ENCODE data around the gene NELFB.

DNA sequence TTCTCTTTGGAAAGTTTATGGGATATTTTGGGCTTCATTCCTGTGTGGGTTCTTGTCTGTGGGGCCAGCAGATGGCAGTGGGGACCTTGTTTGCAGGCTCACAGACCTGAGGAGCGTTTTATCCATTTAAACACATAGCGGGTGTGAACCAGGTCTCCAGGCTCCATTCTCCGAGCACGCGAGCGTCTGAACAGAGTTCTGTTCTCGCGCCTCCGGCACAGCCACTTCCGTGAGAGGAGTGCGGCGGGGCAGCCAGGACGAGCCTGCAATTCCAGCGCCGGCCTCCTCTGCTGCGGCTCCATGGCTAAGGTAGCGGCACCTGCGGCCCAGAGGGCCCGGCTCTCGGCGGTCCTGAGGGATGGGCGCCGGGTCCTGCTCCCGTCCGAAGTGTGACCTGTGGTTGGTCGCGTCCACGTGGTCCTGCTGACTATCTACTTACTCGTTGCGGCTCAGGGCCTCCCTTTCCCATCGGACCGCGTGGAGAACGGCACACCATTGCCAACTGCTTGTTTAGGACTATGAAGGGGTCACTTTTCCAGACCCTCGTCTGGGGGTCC lies 39.6 kb downstream of the NELFB start:
- TF ChIP-seq, protein P1, sequence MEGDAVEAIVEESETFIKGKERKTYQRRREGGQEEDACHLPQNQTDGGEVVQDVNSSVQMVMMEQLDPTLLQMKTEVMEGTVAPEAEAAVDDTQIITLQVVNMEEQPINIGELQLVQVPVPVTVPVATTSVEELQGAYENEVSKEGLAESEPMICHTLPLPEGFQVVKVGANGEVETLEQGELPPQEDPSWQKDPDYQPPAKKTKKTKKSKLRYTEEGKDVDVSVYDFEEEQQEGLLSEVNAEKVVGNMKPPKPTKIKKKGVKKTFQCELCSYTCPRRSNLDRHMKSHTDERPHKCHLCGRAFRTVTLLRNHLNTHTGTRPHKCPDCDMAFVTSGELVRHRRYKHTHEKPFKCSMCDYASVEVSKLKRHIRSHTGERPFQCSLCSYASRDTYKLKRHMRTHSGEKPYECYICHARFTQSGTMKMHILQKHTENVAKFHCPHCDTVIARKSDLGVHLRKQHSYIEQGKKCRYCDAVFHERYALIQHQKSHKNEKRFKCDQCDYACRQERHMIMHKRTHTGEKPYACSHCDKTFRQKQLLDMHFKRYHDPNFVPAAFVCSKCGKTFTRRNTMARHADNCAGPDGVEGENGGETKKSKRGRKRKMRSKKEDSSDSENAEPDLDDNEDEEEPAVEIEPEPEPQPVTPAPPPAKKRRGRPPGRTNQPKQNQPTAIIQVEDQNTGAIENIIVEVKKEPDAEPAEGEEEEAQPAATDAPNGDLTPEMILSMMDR (optimal IDR thresholded peaks at IDR 0.05 in 1 of 3, IDR thresholded peaks at IDR 0.05 in 1 of 3, conservative IDR thresholded peaks at IDR 0.05 in 1 of 3; ENCODE audit: extremely low read depth in 1 of 3, insufficient read depth in 2 of 3, low read length in 3 of 3) = peak in 2 of 3 experiments; percentile 18 to 53
- no peak for TF ChIP-seq EZH2 (IDR thresholded peaks at IDR 0.05; ENCODE audit: low read length)
